ENCODE results near the gene SYNE1.

SYNE1 gene

GRCh38 chr6:152398316-152398715 is 238.8 kb downstream of the SYNE1 start:
- Histone ChIP-seq H3K9ac (ENCODE audit: low read length) (no peak overlapping the region), H3K27ac (ENCODE audit: low read depth, low read length) (no peak overlapping the region), H3K4me1 (ENCODE audit: control insufficient read depth, insufficient read depth, low read length) (peaks cover 2% of the 10 kb centered on the region), H3K36me3 (ENCODE audit: control insufficient read depth, insufficient read depth, low read length) (no peaks in the 10 kb centered on the region), H3K4me3 (ENCODE audit: low read length) (no peak overlapping the region), H3K27me3 (ENCODE audit: control insufficient read depth, insufficient read depth, low read length) (no peaks in the 10 kb centered on the region)

- peaks cover 2% of the 10 kb centered on the region for H3K4me1 ChIP-seq (ENCODE audit: control insufficient read depth, insufficient read depth, low read length)
Observed at GRCh38 chr6:152394303-152394702, 242.9 kb downstream of the SYNE1 start.

GRCh38 chr6:152391179-152391880 is 245.8 kb downstream of the SYNE1 start:
- Histone ChIP-seq H3K27me3 (ENCODE audit: control insufficient read depth, insufficient read depth, low read length) (no peaks in the 10 kb centered on the region), H3K9ac (ENCODE audit: low read length) (no peak overlapping the region), H3K36me3 (ENCODE audit: control insufficient read depth, insufficient read depth, low read length) (no peaks in the 10 kb centered on the region), H3K4me3 (ENCODE audit: low read length) (no peak overlapping the region), H3K4me1 (ENCODE audit: control insufficient read depth, insufficient read depth, low read length) (no peaks in the 10 kb centered on the region), H3K27ac (ENCODE audit: low read depth, low read length) (peak overlapping the region; percentile 56)

More at GRCh38 chr6:152394303-152394702, 242.9 kb downstream of the SYNE1 start:
- Histone ChIP-seq H3K4me3 (ENCODE audit: low read length) (no peak overlapping the region), H3K9ac (ENCODE audit: low read length) (no peak overlapping the region), H3K27me3 (ENCODE audit: control insufficient read depth, insufficient read depth, low read length) (no peaks in the 10 kb centered on the region), H3K27ac (ENCODE audit: low read depth, low read length) (no peak overlapping the region), H3K36me3 (ENCODE audit: control insufficient read depth, insufficient read depth, low read length) (no peaks in the 10 kb centered on the region)

GRCh38 chr6:152387091-152387490 is 250.1 kb downstream of the SYNE1 start:
- Histone ChIP-seq H3K27me3 (ENCODE audit: control insufficient read depth, insufficient read depth, low read length) (no peaks in the 10 kb centered on the region), H3K4me3 (ENCODE audit: low read length) (no peak overlapping the region), H3K27ac (ENCODE audit: low read depth, low read length) (no peak overlapping the region), H3K4me1 (ENCODE audit: control insufficient read depth, insufficient read depth, low read length) (no peaks in the 10 kb centered on the region), H3K9ac (ENCODE audit: low read length) (no peak overlapping the region), H3K36me3 (ENCODE audit: control insufficient read depth, insufficient read depth, low read length) (no peaks in the 10 kb centered on the region)

GRCh38 chr6:152386131-152386530 is 251.0 kb downstream of the SYNE1 start:
- Histone ChIP-seq H3K4me3 (ENCODE audit: low read length) (no peak overlapping the region), H3K9ac (ENCODE audit: low read length) (no peak overlapping the region), H3K4me1 (ENCODE audit: control insufficient read depth, insufficient read depth, low read length) (peaks cover 3% of the 10 kb centered on the region), H3K36me3 (ENCODE audit: control insufficient read depth, insufficient read depth, low read length) (no peaks in the 10 kb centered on the region), H3K27ac (ENCODE audit: low read depth, low read length) (no peak overlapping the region), H3K27me3 (ENCODE audit: control insufficient read depth, insufficient read depth, low read length) (no peaks in the 10 kb centered on the region)

GRCh38 chr6:152380993-152381898 is 255.9 kb downstream of the SYNE1 start:
- Histone ChIP-seq H3K27me3 (ENCODE audit: control insufficient read depth, insufficient read depth, low read length) (no peaks in the 10 kb centered on the region), H3K27ac (ENCODE audit: low read depth, low read length) (peak overlapping the region; percentile 98), H3K9ac (ENCODE audit: low read length) (peak overlapping the region; percentile 29), H3K36me3 (ENCODE audit: control insufficient read depth, insufficient read depth, low read length) (no peaks in the 10 kb centered on the region), H3K4me3 (ENCODE audit: low read length) (peak overlapping the region; percentile 75), H3K4me1 (ENCODE audit: control insufficient read depth, insufficient read depth, low read length) (peaks cover 3% of the 10 kb centered on the region)

GRCh38 chr6:152380351-152380767 is 256.8 kb downstream of the SYNE1 start:
- H3K4me3 ChIP-seq (ENCODE audit: low read length) = peak overlapping the region; percentile 75
- H3K9ac ChIP-seq (ENCODE audit: low read length) = no peak overlapping the region
- H3K27ac ChIP-seq (ENCODE audit: low read depth, low read length) = peak overlapping the region; percentile 98
- peaks cover 3% of the 10 kb centered on the region for H3K4me1 ChIP-seq (ENCODE audit: control insufficient read depth, insufficient read depth, low read length)
- H3K27me3 ChIP-seq (ENCODE audit: control insufficient read depth, insufficient read depth, low read length) = no peaks in the 10 kb centered on the region
- H3K36me3 ChIP-seq (ENCODE audit: control insufficient read depth, insufficient read depth, low read length) = peaks cover 2% of the 10 kb centered on the region

- H3K27ac ChIP-seq (ENCODE audit: low read depth, low read length) = peak overlapping the region; percentile 98
- peaks cover 3% of the 10 kb centered on the region for H3K4me1 ChIP-seq (ENCODE audit: control insufficient read depth, insufficient read depth, low read length)
- no peak overlapping the region for H3K9ac ChIP-seq (ENCODE audit: low read length)
- peaks cover 2% of the 10 kb centered on the region for H3K36me3 ChIP-seq (ENCODE audit: control insufficient read depth, insufficient read depth, low read length)
- H3K4me3 ChIP-seq (ENCODE audit: low read length) = peak overlapping the region; percentile 75
- no peaks in the 10 kb centered on the region for H3K27me3 ChIP-seq (ENCODE audit: control insufficient read depth, insufficient read depth, low read length)
Observed at GRCh38 chr6:152379423-152379822, 257.7 kb downstream of the SYNE1 start.

- peaks cover 2% of the 10 kb centered on the region for H3K36me3 ChIP-seq (ENCODE audit: control insufficient read depth, insufficient read depth, low read length)
- H3K4me3 ChIP-seq (ENCODE audit: low read length) = no peak overlapping the region
- H3K4me1 ChIP-seq (ENCODE audit: control insufficient read depth, insufficient read depth, low read length) = peaks cover 3% of the 10 kb centered on the region
- H3K9ac ChIP-seq (ENCODE audit: low read length) = no peak overlapping the region
- peak overlapping the region; percentile 39 for H3K27ac ChIP-seq (ENCODE audit: low read depth, low read length)
- no peaks in the 10 kb centered on the region for H3K27me3 ChIP-seq (ENCODE audit: control insufficient read depth, insufficient read depth, low read length)
Observed at GRCh38 chr6:152378169-152378568, 259.0 kb downstream of the SYNE1 start.

- Histone ChIP-seq H3K4me1 (ENCODE audit: control insufficient read depth, insufficient read depth, low read length) (no peaks in the 10 kb centered on the region), H3K9ac (ENCODE audit: low read length) (no peak overlapping the region), H3K27ac (ENCODE audit: low read depth, low read length) (no peak overlapping the region), H3K36me3 (ENCODE audit: control insufficient read depth, insufficient read depth, low read length) (peaks cover 2% of the 10 kb centered on the region), H3K27me3 (ENCODE audit: control insufficient read depth, insufficient read depth, low read length) (no peaks in the 10 kb centered on the region), H3K4me3 (ENCODE audit: low read length) (no peak overlapping the region)
Observed at GRCh38 chr6:152375197-152375596, 262.0 kb downstream of the SYNE1 start.

- Histone ChIP-seq H3K4me3 (ENCODE audit: low read length) (no peak overlapping the region), H3K27me3 (ENCODE audit: control insufficient read depth, insufficient read depth, low read length) (no peaks in the 10 kb centered on the region), H3K27ac (ENCODE audit: low read depth, low read length) (no peak overlapping the region), H3K4me1 (ENCODE audit: control insufficient read depth, insufficient read depth, low read length) (no peaks in the 10 kb centered on the region), H3K36me3 (ENCODE audit: control insufficient read depth, insufficient read depth, low read length) (peaks cover 5% of the 10 kb centered on the region), H3K9ac (ENCODE audit: low read length) (no peak overlapping the region)
Observed at GRCh38 chr6:152372945-152373344, 264.2 kb downstream of the SYNE1 start.

GRCh38 chr6:152371775-152372174 is 265.4 kb downstream of the SYNE1 start:
- Histone ChIP-seq H3K9ac (ENCODE audit: low read length) (no peak overlapping the region), H3K4me3 (ENCODE audit: low read length) (no peak overlapping the region), H3K27me3 (ENCODE audit: control insufficient read depth, insufficient read depth, low read length) (no peaks in the 10 kb centered on the region), H3K4me1 (ENCODE audit: control insufficient read depth, insufficient read depth, low read length) (no peaks in the 10 kb centered on the region), H3K36me3 (ENCODE audit: control insufficient read depth, insufficient read depth, low read length) (peaks cover 8% of the 10 kb centered on the region), H3K27ac (ENCODE audit: low read depth, low read length) (no peak overlapping the region)
